HG02610 (cell line): ENCODE results near the gene CMC2.

Source experiments
- ATAC-seq: cut with Tn5 transposase; IDR thresholded peaks from one replicate; pipeline ENCODE4 v1.9.1; 2021; ENCODE audit warnings: mild to moderate bottlenecking, moderate library complexity; ENCODE audit not compliant: unreplicated experiment

The CMC2 gene

DNA sequence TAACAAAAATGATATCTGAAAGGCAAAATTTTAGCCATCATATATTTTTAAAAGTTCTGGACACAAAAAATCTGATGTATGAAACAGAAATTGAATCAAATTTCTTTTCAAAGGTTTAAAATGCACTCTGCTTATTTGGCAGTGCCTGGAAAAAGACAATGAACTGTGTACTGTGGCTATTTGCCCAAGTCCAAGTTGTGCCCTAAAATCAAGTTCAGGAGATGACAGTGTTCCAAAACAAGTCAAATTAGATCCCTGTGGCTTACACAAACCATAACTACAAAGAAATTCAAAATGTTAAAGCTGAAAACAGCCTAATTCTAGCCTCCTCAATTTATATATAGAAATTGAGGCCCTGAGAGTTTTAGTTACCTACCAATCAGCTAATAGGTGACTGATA lies 25.6 kb downstream of the CMC2 start:
- no peak for ATAC-seq

DNA sequence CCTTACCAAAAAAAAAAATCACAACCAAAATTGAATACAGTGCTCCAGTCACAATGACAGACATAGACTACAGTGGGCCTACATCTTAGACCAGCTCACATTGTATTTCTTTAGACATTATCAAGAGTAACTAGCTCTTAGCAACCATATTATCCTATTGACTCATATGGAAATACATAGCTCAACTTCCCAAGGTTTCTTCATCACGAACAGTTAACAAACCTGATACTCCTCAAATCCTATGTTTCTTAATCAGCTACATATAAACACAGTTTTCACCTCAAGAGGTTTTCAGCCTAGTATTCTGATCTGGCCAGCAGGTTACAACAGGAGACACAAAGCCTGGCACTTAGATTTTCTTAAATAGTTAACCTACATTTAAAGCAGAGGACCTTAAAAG lies 29.7 kb downstream of the CMC2 start:
- no peak for ATAC-seq

DNA sequence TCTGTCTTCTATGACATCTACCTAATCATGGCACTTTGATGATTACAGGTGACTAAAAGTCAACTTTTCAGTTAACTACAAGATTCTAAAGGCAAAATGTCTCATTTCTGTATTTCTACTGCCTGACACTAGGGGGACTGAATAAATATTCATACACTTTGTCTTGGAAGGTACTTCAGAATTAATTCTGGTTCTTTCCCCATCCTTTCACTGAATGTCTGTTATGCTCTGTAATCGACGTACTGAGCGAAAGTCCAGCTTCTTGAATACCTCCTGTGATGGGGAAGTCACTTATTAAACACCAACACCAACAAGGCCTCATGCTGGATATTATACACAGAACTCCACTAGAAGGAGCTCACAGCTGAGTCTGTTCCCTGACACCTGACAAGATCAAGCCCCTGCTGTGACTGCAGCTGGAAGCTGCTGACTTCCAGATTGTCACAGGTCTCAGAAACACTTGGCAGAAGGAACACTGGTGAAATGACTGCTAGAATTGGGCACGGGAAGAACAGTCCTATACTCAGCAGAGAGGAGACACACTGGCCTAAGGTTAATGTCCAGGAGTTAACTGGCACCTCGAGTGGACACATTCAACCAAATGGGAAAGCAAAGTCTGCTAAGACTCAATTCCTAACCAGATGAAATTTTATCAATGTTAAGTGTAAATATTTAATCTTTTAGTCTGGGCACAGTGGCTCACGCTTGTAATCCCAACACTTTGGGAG lies 31.9 kb downstream of the CMC2 start:
- no peak for ATAC-seq

DNA sequence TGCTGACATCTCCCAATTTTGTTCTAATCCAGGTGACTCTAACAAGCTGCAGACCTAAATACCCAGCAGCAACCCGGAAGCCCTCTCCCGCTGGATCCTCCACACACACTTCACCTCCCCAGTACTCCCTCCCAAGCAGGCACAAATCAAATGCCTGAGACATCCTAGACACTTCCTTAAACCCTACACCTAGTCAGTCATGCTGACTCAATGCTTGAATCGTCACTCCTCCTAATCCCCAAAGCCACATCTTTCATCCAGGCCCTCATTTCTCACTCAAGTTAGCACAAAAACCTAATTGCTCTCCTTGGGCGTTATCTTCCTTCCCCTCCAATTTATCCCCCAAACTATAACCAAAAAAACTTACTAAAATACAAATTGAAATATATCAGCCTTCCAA lies 32.7 kb downstream of the CMC2 start:
- no peak for ATAC-seq

DNA sequence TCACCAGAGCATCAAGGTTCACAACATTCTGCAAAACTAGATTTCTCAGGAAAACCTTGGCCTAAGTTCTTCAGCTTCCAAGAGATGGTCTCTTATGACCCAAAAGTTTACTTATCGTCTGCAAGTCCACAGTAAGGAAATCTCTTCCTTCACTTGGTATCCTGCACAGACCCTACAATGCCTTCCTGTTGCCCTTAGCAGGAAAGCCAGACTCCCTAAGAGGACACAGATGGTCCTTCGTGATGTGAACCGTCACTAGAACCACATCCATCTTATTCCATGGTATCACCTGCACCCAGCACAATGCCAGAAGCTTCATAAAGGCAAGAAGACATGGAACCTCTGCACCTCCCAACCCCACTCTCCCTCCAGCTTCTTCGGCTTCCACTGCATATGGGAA lies 34.1 kb downstream of the CMC2 start:
- no peak for ATAC-seq

DNA sequence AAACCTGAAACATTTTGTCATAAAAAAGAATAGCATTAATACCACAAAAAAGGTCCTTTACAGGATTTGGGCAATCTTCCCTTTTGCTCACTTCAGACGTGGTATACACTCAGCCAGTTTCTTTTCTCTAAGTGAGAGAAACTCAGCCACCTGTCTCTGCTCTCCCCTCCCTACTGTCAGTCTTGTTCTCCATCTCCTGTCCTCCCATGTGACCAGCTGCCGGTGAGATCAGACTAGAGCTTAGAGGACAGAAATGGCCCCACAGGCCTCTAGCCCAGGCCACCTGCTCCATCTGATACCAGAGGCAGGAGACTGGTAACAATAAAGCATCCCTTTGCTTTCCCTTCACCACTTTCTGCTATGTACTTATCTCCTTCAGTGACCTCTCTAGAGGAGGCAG lies 34.9 kb downstream of the CMC2 start:
- ATAC-seq = peak; percentile 81

DNA sequence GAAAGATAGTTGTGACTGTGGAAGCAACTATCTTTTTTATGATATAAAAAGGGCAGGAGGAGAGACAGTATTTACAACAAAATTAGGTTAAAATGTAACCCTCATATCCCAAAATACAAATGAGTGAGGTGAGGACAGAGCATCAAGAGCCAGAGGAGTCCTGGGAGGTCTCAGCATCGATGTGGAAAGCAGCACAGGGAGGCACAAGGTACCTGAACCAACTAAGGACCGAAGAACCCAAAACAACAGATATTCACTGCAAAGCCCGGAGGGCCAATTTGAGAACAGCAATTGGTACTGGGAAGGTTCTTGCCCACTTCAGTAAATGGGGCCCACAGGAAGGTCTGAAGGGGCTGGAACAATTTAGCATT lies 37.6 kb downstream of the CMC2 start:
- ATAC-seq = no peak

DNA sequence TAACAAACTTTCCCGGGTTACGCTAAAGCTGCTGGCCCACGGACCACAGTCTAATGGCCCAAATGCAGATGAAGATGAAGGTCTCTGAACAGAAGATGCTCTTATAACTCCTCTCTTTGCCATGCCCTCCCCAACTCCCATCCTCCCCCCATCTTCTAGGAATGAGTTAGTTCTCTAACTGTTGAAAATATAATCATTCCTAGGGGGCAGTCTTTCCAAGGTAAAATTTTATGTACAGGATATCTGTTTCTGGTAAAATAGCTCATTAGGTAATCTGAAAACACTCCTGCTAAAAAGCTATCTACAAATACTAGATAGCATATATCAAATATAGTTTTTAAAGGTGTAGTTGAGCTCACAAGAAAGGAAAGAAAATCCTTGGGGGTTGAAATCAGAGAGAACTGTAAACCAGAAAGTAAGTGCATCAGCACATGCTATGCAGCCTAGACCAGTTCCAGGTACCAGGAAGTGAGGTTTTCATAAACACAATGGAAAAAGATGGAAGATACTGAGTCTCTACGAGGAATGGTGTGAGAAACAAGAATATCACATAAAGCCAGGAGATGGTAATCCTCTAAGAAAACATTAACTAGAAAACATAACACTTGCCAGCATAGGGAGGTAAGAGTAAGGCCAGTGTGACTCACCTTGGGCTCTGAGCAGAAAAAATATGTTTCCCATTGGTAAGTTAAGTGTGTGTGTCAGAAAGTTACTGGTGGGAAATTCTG lies 38.1 kb downstream of the CMC2 start:
- no peak for ATAC-seq

DNA sequence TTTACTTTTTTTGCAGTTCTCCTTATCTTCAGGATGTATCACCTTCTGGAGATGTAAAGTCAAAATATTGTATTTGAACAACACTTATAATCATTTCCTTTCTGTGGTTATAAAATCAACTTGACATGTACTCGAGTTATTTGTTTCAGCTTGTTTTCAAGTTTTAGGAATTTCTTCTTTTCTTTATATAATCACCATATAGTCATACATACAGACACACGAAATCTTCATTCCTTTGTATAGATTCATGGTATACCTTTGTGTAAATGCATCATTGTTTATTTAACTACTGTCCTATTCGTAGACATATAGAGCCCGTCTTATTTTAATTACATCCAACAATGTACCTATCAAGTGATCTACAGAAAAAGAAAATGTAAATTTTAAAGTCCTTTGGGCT lies 40.1 kb downstream of the CMC2 start:
- no peak for ATAC-seq

DNA sequence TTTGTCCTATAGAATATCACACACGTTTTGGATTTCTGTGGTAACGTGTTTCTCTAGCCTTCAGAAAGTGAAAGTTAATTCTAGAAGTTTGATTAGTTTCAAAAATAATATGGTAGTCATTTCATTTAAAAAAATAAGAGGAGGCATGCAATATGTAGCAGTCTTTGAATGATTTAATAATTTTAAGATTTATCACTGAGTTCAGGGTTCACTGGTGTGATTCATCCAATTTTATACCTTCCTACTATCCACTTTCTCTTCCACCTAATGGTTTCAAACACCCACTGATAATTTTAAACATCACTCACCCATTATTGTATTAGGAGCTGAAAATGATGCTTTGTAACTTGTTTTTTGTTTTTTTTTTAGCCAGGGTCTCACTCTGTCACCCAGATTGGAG lies 42.3 kb downstream of the CMC2 start:
- ATAC-seq = no peak

DNA sequence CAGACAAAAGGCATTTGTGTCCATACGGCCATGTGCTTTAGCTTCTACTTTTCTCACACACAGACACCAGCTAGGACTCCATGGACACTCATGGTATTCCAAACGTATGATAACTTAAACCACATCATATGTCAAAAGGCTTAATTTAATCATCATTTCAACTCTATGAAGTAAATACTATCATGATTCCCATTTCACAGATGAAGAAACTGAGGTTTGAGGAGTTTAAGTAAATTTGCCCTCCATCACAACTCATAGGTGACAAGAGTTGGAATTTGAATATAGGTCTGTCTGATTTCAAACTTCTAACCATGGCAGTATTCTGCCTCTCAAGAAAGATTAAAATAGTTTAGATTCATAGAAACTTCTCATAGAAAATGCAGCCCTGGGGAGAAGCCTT lies 43.8 kb downstream of the CMC2 start:
- no peak for ATAC-seq

DNA sequence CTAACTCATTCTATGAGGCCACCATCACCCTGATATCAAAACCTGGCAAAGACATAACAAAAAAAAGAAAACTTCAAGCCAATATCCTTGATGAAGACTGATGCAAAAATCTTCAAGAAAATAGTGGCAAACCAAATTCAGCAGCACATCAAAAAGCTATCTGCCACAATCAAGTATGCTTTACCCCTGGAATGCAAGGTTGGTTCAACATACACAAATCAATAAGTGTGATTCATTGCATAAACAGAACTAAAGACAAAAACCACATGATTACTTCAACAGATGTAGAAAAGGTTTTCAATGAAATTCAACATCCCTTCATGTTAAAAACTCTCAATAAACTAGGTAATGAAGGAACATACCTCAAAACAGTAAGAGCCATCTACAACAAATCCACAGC lies 48.4 kb downstream of the CMC2 start:
- ATAC-seq = no peak

DNA sequence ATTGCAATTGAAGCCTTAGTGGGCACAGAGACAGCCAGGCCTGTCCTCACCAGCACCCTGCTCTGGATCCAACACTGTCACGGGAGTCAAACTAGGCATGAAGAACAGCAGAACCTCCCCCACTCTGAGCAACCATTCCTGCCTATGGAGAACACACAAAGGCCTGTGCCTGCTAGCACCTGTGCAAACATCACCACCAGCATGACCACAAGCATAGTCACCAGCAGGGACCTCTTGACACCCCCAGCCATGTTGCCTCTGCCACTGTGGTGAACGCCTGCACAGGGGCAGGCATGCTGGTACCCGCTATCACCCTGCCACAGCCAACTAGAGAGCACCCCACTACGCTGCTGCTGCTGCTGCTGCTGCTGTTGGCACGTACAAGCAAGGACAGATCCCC lies 51.7 kb downstream of the CMC2 start:
- ATAC-seq = no peak

DNA sequence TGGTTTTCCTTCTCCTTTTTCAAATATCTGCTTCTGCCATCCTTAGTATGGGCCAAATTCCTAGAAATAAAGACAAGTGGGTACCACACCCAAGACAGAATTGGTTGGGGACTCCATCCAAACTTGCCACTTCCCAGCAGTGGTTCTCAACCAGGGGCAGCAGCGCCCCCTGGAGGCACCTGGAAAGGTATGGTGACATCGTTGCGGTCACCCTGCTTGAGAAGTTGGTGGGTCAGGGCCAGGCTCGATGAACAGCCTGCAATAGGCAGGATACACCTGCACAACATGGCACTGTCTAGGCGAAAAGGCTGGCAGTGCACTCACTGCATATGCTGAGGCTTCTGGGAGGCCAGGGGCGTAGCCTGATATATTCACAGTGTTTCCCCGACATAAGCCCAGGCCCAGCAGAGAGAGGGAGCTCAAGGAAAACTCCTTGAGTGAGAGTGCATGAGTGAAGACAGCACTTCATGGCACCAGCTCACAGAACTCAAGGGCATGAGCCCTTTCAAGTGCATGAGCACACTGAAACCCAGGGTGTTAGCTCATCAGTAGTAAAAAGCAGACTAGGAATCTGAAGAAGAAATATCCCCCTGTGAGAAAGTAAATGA lies 57.7 kb downstream of the CMC2 start:
- ATAC-seq = no peak

DNA sequence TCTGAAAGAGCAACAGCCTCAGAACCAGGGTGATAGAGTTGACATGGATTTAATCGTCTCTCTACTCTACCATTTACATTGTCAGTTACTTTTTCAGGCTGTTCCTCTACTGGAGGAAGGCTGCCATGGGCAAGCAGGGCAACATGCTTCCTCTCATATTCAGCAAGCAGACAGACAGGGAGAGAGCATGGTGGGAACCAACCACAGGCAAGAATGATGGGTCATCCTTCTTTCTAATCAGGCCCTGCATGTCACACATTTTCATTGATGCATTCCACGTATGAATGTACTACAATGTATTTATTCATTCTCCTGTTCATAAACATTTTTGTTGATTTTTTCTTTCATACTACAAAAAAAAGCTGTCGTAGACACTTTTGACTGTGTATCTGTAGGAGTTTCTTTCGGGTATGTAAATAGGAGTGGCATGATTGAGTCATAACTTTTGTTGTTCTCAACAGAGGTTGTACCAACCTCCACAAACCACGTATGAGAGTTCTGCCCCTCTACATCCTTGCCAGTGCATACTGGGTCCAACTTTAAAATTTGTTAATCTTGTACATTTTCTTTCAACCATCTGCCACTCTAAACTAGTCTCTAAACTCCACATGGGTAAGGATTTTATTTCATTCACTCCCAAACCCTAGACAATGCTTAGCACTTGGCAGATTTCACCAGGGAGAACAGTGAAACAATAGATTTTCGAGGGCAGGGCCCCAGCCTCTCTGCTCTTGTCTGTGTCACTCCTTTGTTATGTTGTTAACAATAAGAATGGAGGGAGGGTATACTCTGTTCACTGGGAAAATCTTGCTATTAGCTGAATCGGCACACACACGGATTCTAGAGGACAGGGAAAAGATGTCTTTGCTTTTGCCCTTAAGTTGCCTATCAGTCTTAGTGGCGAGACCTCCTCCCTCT lies 58.7 kb downstream of the CMC2 start:
- no peak for ATAC-seq

DNA sequence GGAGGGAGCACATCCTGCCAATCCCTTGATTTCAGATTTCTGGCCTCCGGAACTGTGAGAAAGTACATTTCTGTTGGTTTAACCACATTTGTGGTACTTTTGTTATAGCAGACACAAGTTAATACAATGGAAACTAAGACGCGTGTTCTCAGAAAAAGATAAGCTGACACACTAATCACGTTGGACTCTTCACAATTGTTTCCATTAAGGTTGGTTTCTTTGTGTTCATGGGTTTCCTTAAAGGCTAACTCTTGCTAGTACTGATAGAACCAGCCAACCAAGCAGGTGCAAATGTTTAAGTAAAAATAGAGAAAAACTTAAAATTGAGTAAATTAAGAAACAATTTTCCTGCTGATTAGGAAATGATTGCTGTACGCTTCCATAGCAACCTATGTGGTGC lies 59.4 kb downstream of the CMC2 start:
- ATAC-seq = no peak

DNA sequence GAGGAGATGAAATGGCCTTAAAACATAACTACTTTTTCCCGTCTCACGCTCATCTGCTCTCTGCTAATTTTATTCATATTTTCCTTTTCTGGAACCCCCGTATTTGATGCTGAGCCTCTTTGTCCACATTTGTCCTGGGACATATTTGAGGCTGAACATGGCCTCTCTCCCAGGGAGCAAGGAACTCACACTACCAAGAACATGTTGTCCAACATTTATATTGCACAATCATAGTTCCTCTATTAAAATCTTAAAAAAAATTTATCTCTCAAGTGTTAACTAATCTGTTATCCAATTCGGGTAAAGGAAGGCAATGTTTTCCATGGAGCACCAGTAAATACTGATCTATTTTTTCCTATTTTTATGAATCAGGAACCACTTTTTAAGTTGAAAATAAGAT lies 60.2 kb downstream of the CMC2 start:
- ATAC-seq = no peak

DNA sequence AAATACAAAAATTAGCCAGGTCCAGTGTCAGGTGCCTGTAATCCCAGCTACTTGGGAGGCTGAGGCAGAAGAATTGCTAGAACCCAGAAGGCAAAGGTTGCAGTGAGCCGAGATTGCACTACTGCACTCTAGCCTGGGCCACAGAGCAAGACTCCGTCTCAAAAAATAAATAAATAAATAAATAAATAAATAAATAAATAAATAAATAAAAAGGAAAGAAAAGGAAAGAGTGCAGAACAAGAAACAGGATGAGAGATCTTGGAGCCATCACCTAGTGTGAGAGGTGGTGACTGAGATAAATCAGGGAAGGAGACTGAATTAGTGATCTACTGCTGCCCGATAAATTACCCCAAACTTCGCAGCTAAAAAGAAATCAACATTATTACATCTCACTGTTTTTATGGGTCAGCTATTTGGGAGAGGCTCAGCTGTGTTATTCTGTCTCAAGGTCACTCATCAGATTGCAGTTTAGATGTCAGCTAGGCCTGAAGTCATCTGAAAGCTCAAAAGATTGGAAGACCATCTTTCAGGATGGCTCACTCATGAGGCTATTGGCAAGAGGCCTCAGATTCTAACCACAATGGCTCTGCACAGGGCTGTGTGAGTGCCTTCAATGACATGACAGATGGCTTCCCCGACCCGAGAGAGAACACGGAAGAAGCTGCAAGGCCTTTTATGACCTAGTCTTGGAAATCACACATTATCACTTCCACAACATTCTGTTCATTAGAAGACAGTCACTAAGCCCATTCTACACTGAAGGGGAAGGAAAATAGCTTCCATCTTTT lies 66.4 kb downstream of the CMC2 start:
- ATAC-seq = no peak

DNA sequence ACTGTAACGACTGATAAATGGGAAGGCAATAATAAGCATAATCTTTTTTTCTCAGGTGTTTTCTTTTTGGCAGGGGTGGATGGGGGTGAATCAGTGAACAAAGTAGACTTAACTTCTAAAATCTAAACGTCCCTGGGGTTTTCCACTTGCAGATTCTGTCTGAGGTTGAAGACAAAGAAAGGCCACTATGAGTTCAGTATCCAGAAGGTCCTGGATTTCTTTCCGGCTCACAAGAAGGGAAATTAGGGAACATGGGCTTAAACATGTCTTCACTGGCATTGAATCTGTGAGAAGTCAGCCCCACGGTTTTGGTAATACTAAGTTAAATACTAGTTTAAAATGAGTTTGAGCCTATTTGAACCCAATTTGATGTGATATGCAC lies 67.8 kb downstream of the CMC2 start:
- no peak for ATAC-seq

DNA sequence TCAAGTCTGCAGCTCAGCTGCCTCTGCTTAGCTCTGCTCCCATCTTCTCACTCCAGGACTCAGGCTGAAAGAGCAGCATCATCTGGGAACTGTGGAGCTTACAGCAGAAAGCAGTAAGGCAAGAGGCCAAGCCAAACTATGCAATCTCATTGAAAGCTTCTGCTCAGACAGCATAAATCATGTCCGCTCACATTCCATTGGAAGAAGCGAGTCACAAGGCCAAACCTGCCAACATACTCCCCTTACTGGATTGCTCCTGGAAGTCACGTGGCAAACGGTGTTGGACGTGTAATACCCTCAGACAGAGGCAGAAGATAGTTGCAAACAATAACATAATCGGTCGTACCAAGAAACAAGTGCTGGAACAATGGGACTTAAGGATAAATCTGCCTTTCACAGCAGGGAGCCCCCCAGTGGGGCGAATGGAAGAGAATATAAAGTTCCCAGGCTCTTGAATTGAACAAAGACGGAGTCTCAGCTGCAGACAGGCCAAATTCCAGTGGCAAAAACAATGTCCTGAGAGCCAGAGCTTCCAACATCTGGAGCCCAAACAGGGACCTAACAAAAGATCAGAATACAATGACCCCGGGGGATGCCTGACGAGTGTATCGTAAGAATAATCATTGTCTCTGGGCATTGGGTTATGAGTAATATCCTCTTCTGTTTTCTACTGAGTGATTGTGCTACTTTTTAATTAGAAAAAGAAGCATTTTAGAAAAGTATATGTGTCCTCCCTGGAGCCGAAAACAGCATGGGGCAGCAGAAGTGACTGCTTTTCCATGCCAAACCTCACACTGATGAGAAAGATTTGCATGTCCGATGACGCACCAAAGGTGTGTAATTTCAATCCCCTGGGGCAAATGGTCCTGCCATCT lies 68.4 kb downstream of the CMC2 start:
- ATAC-seq = no peak
